ENCODE data around the gene DACT2.

- TF ChIP-seq CTCF (IDR thresholded peaks at IDR 0.05) (no peak), POLR2A (IDR thresholded peaks at IDR 0.05) (no peak)
Observed at GRCh38 chr6:168313431-168314011, 6.1 kb downstream of the DACT2 start.

All from right lobe of liver (tissue), 4 donors.